ENCODE data around the gene MRPL34. TPM values are rescaled to one million over a fixed set of nuclear protein-coding genes. Genes with fewer than 3 reads are reported as not detected.
A peak's percentile ranks its signal among the peaks of the same experiment; 100 is the strongest.

MRPL34 gene
- total and polyA plus RNA-seq, 4 donors = 23.3 to 301 (median 140) TPM

DNA sequence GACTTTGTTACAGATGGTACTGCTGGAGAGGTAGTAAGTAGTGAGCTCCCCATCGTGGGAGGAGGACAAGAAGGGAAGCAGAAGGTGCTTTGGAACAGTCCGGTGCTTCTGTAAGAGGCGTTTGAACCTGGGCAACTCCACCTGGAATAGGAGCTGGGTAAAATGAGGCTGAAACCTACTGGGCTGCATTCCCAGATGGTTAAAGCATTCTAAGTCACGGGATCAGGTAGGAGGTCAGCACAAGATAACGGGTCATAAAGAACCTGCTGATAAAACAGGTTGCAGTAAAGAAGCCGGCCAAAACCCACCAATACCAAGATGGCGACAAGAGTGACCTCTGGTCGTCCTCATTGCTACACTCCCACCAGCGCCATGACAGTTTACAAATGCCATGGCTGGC is 18.9 kb upstream of the MRPL34 start:
- Histone ChIP-seq H3K9me3 (ENCODE audit: control insufficient read depth in 4 of 4, low read length in 3 of 4) (no peaks in the 10 kb centered on the region), H3K27ac (ENCODE audit: low read depth in 1 of 2, low read length in 2 of 2) (no peak overlapping the region), H3K27me3 (ENCODE audit: control insufficient read depth in 4 of 4, insufficient read depth in 4 of 4, low read length in 3 of 4) (no peaks in the 10 kb centered on the region), H3K4me1 (ENCODE audit: control insufficient read depth in 4 of 4, insufficient read depth in 4 of 4, low read length in 3 of 4) (peaks cover 3 to 12% (median 6%) of the 10 kb centered on the region in 4 donors), H3K4me3 (ENCODE audit: low read depth in 1 of 3, low read length in 3 of 3) (no peak overlapping the region), H3K36me3 (ENCODE audit: control insufficient read depth in 4 of 4, insufficient read depth in 3 of 4, low read depth in 1 of 4, low read length in 3 of 4) (no peaks in the 10 kb centered on the region), H3K9ac (ENCODE audit: low read depth in 1 of 2, low read length in 2 of 2) (no peak overlapping the region)
- no peak for DNase-seq (ENCODE audit: low spot score)
- WGBS = 90% methylated on average over 9 of the region's 9 CpGs
- TF ChIP-seq TAF1 (conservative IDR thresholded peaks at IDR 0.05) = no peak
- no peak for TF ChIP-seq RAD21 (IDR thresholded peaks at IDR 0.05)
- TF ChIP-seq FOXA2 (IDR thresholded peaks at IDR 0.05) = no peak
- no peak for TF ChIP-seq HNF4G (IDR thresholded peaks at IDR 0.05)
- no peak for TF ChIP-seq HNF4A (conservative IDR thresholded peaks at IDR 0.05)
- TF ChIP-seq CTCF (IDR thresholded peaks at IDR 0.05; ENCODE audit: low read depth, low read length, missing input control) = no peak
- TF ChIP-seq, protein P1, sequence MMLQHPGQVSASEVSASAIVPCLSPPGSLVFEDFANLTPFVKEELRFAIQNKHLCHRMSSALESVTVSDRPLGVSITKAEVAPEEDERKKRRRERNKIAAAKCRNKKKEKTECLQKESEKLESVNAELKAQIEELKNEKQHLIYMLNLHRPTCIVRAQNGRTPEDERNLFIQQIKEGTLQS (IDR thresholded peaks at IDR 0.05) = no peak

GRCh38 chr19:17289489-17289888 is 16.2 kb upstream of the MRPL34 start:
- no peaks in the 10 kb centered on the region for H3K27me3 ChIP-seq (ENCODE audit: control insufficient read depth in 4 of 4, insufficient read depth in 4 of 4, low read length in 3 of 4)
- DNase-seq (ENCODE audit: low spot score) = peak; percentile 81
- no peak overlapping the region for H3K4me3 ChIP-seq (ENCODE audit: low read depth in 1 of 3, low read length in 3 of 3)
- no peak overlapping the region for H3K27ac ChIP-seq (ENCODE audit: low read depth in 1 of 2, low read length in 2 of 2)
- TF ChIP-seq FOXA1 (IDR thresholded peaks at IDR 0.05) (no peak), SP1 (IDR thresholded peaks at IDR 0.05) (peak; percentile 19)
- no peaks in the 10 kb centered on the region for H3K4me1 ChIP-seq (ENCODE audit: control insufficient read depth in 4 of 4, insufficient read depth in 4 of 4, low read length in 3 of 4)
- no peaks in the 10 kb centered on the region for H3K9me3 ChIP-seq (ENCODE audit: control insufficient read depth in 4 of 4, low read length in 3 of 4)
- H3K36me3 ChIP-seq (ENCODE audit: control insufficient read depth in 4 of 4, insufficient read depth in 3 of 4, low read depth in 1 of 4, low read length in 3 of 4) = peaks cover 0 to 4% (median 2%) of the 10 kb centered on the region in 4 donors
- no peak overlapping the region for H3K9ac ChIP-seq (ENCODE audit: low read depth in 1 of 2, low read length in 2 of 2)
- WGBS = 22% methylated on average over 22 of the region's 22 CpGs

DNA sequence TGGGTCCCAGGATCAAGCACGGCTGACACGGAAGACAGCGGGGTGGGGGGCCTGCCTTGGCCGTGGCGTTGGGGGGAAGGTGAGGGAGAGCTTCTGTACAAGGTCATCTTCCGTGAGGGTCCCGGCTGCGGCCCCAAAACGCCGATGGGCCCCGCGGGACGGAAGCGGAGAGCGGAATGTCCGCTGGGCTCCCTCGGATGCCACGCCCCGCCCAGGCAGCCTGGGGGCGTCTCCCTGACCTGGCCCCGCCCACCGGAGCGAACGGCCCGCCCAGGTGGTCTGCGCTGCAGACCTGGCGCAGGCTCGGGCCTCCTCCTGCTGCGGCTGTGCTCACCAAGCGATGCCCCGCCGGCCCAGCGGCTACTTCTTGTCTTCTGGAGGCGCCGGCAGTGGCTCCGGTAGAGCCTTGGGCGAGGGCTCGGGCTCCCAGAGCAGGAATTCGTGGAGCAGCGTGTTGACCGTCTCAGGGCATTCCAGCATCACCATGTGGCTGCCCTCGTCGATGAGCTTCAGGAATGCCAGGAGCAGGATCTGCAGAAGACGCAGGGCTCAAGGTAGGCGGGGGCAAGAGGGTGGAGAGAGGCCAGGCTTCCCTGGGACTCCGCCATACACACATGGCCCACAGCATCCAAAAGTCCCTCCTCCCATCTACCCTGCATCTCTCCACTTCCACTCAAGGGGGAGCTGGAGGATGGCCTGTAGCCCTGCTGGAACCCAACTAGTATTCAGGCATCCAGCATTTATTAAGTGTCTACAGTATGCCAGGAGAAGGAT is 13.2 kb upstream of the MRPL34 start:
- Histone ChIP-seq H3K36me3 (ENCODE audit: control insufficient read depth in 4 of 4, insufficient read depth in 3 of 4, low read depth in 1 of 4, low read length in 3 of 4) (peaks cover 0 to 5% (median 2%) of the 10 kb centered on the region in 4 donors), H3K27me3 (ENCODE audit: control insufficient read depth in 4 of 4, insufficient read depth in 4 of 4, low read length in 3 of 4) (no peaks in the 10 kb centered on the region), H3K27ac (ENCODE audit: low read depth in 1 of 2, low read length in 2 of 2) (peak overlapping the region in 1 of 2 donors; percentile 28), H3K4me1 (ENCODE audit: control insufficient read depth in 4 of 4, insufficient read depth in 4 of 4, low read length in 3 of 4) (no peaks in the 10 kb centered on the region), H3K9ac (ENCODE audit: low read depth in 1 of 2, low read length in 2 of 2) (peak overlapping the region in 1 of 2 donors; percentile 10), H3K4me3 (ENCODE audit: low read depth in 1 of 3, low read length in 3 of 3) (peak overlapping the region in 2 of 3 donors; percentile 34 to 44), H3K9me3 (ENCODE audit: control insufficient read depth in 4 of 4, low read length in 3 of 4) (no peaks in the 10 kb centered on the region)
- TF ChIP-seq ZBTB33 (IDR thresholded peaks at IDR 0.05) (no peak), YY1 (IDR thresholded peaks at IDR 0.05) (no peak), CTCF (IDR thresholded peaks at IDR 0.05; ENCODE audit: low read depth, low read length, missing input control) (peak; percentile 58), SP1 (IDR thresholded peaks at IDR 0.05) (no peak), HNF4G (IDR thresholded peaks at IDR 0.05) (no peak), HNF4A (conservative IDR thresholded peaks at IDR 0.05) (no peak), RAD21 (IDR thresholded peaks at IDR 0.05) (peak; percentile 79 to 84)
- TF ChIP-seq, protein P2, sequence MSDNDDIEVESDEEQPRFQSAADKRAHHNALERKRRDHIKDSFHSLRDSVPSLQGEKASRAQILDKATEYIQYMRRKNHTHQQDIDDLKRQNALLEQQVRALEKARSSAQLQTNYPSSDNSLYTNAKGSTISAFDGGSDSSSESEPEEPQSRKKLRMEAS (IDR thresholded peaks at IDR 0.05) = no peak
- DNase-seq (ENCODE audit: low spot score) = peak; percentile 86
- WGBS = 50% methylated on average over 46 of the region's 46 CpGs
